K562 (cell line): ENCODE results near the gene TRIM25. TPM values are rescaled to one million over a fixed set of nuclear protein-coding genes. Genes with fewer than 3 reads are reported as not detected.

Experiments used
- BCOR ChIP-seq: fragments of 450-650 bp; IDR thresholded peaks from 2 replicates; pipeline ENCODE4 v1.6.1; 2016
- DNMT1 ChIP-seq: fragments of 450-650 bp; IDR thresholded peaks from 2 replicates; pipeline ENCODE4 v1.6.1; 2016; ENCODE audit warnings: antibody characterized with exemption, mild to moderate bottlenecking
- KDM4B ChIP-seq, 2 experiments: fragments of 450-650 bp in 1 of 2; sonication (generic) in 1 of 2; IDR thresholded peaks; 2 replicates each; pipeline ENCODE4 v1.6.1; 2016 to 2017; ENCODE audit warnings: borderline replicate concordance in 2 of 2, antibody characterized with exemption in 1 of 2, low read depth in 1 of 2, mild to moderate bottlenecking in 1 of 2
- MEF2D ChIP-seq: conservative IDR thresholded peaks from 2 replicates; pipeline ENCODE4 v1.6.1; 2016; ENCODE audit warnings: low read depth, missing genetic modification characterization, missing compliant biosample characterization
- NCOA2 ChIP-seq, 2 experiments: fragments of 450-650 bp; IDR thresholded peaks; 2 replicates each; pipeline ENCODE4 v1.6.1; 2018; ENCODE audit warnings: mild to moderate bottlenecking in 2 of 2, moderate library complexity in 1 of 2; ENCODE audit not compliant: partially characterized antibody in 2 of 2
- PHF8 ChIP-seq: fragments of 200-600 bp; sonication (generic); IDR thresholded peaks from 2 replicates; pipeline ENCODE4 v1.6.1; 2012; ENCODE audit warnings: mixed run types, mild to moderate bottlenecking, inconsistent platforms, low read length, moderate library complexity, borderline replicate concordance
- POLR3G ChIP-seq: IDR thresholded peaks from 2 replicates; pipeline ENCODE4 v1.6.1; 2011; ENCODE audit not compliant: insufficient read length, insufficient replicate concordance; ENCODE audit errors: extremely low read depth
- PRMT5 ChIP-seq: sonication (generic); formaldehyde crosslinking; IDR thresholded peaks from 2 replicates; pipeline ENCODE4 v1.5.0; 2020; ENCODE audit warnings: missing genetic modification reagents
- RBM25 ChIP-seq: fragments of 200-400 bp; formaldehyde crosslinking; IDR thresholded peaks from 2 replicates; pipeline ENCODE4 v1.6.1; 2018; ENCODE audit warnings: low read length, low read depth, moderate library complexity; ENCODE audit not compliant: severe bottlenecking
- TEAD4 ChIP-seq, 2 experiments: sonication (generic) in 1 of 2; formaldehyde crosslinking in 1 of 2; IDR thresholded peaks; 2 replicates each; pipeline versions ENCODE4 v1.6.1 to v1.8.0; 2012 to 2022; ENCODE audit warnings: borderline replicate concordance in 1 of 2, inconsistent platforms in 1 of 2, low read length in 1 of 2, mild to moderate bottlenecking in 1 of 2, missing genetic modification reagents in 1 of 2
- THRAP3 ChIP-seq: fragments of 450-650 bp; IDR thresholded peaks from 2 replicates; pipeline ENCODE4 v1.6.1; 2016; ENCODE audit warnings: mild to moderate bottlenecking, inconsistent platforms, borderline replicate concordance
- ZNF324 ChIP-seq: fragments of 250-450 bp; sonication (Bioruptor Pico); IDR thresholded peaks from 2 replicates; pipeline ENCODE4 v1.4.0; 2020; ENCODE audit warnings: mild to moderate bottlenecking
- ZNF436 ChIP-seq: fragments of 250-450, 450-650 bp; sonication (Bioruptor Pico); formaldehyde crosslinking; IDR thresholded peaks from 2 replicates; pipeline ENCODE4 v1.7.0; 2020; ENCODE audit warnings: mild to moderate bottlenecking
- polyA plus RNA-seq, 8 experiments: library from polyadenylated mRNA; depleted of rRNA in 4 of 8; stranded (reverse) in 5 of 8; unstranded in 3 of 8; fragments of >200 nt; fragmentation: Nextera tagmentation in 2 of 8; fragmentation: Illumina TruSeq in 1 of 8; extraction: Ambion mirVana in 2 of 8; extraction: Trizol in 1 of 8; gene quantifications; 2 replicates each; pipeline versions ENCODE4 v1.2.1 to v1.2.3, GENCODE V29; 2011 to 2014; ENCODE audit warnings: inconsistent platforms in 1 of 8, missing spikeins in 1 of 8
- total RNA-seq, 7 experiments: library from RNA; depleted of rRNA in 6 of 7; stranded (reverse); fragments of >200 nt in 6 of 7; fragmentation: Illumina TruSeq in 2 of 7; extraction: Trizol in 2 of 7; gene quantifications; 2 replicates each; pipeline versions ENCODE4 v1.2.1 to v1.2.3, GENCODE V29; 2011 to 2021; ENCODE audit warnings: low replicate concordance in 1 of 7
- TF ChIP-seq, protein P1 (sequence below): fragments of 250-450 bp; sonication (Bioruptor Pico); IDR thresholded peaks from 2 replicates; pipeline ENCODE4 v1.5.0; 2021
- TF ChIP-seq, protein P2 (sequence below): sonication (generic); formaldehyde crosslinking; IDR thresholded peaks from 2 replicates; pipeline ENCODE4 v1.8.1; 2023; ENCODE audit warnings: mild to moderate bottlenecking, missing genetic modification reagents, moderate library complexity
- TF ChIP-seq, protein P3 (sequence below): fragments of 250-450 bp; sonication (Bioruptor Pico); IDR thresholded peaks from 2 replicates; pipeline ENCODE4 v1.4.0; 2020
- TF ChIP-seq, protein P4 (sequence below): IDR thresholded peaks from 2 replicates; pipeline ENCODE4 v1.6.1; 2011; ENCODE audit not compliant: insufficient read length; ENCODE audit errors: extremely low read depth

Gene TRIM25
- total and polyA plus RNA-seq, 9 of the 15 experiments (the other 6 are each of a cell fraction or from before 2014, with no cell fraction given): 5.9 to 49.5 (median 24.5) TPM

- TF ChIP-seq POLR3G: no peak
- TF ChIP-seq, protein P1, sequence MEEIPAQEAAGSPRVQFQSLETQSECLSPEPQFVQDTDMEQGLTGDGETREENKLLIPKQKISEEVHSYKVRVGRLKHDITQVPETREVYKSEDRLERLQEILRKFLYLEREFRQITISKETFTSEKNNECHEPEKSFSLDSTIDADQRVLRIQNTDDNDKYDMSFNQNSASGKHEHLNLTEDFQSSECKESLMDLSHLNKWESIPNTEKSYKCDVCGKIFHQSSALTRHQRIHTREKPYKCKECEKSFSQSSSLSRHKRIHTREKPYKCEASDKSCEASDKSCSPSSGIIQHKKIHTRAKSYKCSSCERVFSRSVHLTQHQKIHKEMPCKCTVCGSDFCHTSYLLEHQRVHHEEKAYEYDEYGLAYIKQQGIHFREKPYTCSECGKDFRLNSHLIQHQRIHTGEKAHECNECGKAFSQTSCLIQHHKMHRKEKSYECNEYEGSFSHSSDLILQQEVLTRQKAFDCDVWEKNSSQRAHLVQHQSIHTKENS (CRISPR knock-in tag): no peak
- TF ChIP-seq NCOA2 (IDR thresholded peaks at IDR 0.05; ENCODE audit: partially characterized antibody in 2 of 2): no peak
- TF ChIP-seq PRMT5: no peak
- TF ChIP-seq, protein P2, sequence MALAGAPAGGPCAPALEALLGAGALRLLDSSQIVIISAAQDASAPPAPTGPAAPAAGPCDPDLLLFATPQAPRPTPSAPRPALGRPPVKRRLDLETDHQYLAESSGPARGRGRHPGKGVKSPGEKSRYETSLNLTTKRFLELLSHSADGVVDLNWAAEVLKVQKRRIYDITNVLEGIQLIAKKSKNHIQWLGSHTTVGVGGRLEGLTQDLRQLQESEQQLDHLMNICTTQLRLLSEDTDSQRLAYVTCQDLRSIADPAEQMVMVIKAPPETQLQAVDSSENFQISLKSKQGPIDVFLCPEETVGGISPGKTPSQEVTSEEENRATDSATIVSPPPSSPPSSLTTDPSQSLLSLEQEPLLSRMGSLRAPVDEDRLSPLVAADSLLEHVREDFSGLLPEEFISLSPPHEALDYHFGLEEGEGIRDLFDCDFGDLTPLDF (CRISPR knock-in tag): peak; percentile 61; the same call in 1 of the 2 replicates
- no peak; a peak in 1 of 4 replicates for TF ChIP-seq KDM4B (IDR thresholded peaks at IDR 0.05; ENCODE audit: borderline replicate concordance in 2 of 2, low read depth in 1 of 2)
- TF ChIP-seq, protein P3, sequence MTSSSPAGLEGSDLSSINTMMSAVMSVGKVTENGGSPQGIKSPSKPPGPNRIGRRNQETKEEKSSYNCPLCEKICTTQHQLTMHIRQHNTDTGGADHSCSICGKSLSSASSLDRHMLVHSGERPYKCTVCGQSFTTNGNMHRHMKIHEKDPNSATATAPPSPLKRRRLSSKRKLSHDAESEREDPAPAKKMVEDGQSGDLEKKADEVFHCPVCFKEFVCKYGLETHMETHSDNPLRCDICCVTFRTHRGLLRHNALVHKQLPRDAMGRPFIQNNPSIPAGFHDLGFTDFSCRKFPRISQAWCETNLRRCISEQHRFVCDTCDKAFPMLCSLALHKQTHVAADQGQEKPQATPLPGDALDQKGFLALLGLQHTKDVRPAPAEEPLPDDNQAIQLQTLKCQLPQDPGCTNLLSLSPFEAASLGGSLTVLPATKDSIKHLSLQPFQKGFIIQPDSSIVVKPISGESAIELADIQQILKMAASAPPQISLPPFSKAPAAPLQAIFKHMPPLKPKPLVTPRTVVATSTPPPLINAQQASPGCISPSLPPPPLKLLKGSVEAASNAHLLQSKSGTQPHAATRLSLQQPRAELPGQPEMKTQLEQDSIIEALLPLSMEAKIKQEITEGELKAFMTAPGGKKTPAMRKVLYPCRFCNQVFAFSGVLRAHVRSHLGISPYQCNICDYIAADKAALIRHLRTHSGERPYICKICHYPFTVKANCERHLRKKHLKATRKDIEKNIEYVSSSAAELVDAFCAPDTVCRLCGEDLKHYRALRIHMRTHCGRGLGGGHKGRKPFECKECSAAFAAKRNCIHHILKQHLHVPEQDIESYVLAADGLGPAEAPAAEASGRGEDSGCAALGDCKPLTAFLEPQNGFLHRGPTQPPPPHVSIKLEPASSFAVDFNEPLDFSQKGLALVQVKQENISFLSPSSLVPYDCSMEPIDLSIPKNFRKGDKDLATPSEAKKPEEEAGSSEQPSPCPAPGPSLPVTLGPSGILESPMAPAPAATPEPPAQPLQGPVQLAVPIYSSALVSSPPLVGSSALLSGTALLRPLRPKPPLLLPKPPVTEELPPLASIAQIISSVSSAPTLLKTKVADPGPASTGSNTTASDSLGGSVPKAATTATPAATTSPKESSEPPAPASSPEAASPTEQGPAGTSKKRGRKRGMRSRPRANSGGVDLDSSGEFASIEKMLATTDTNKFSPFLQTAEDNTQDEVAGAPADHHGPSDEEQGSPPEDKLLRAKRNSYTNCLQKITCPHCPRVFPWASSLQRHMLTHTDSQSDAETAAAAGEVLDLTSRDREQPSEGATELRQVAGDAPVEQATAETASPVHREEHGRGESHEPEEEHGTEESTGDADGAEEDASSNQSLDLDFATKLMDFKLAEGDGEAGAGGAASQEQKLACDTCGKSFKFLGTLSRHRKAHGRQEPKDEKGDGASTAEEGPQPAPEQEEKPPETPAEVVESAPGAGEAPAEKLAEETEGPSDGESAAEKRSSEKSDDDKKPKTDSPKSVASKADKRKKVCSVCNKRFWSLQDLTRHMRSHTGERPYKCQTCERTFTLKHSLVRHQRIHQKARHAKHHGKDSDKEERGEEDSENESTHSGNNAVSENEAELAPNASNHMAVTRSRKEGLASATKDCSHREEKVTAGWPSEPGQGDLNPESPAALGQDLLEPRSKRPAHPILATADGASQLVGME (CRISPR knock-in tag): no peak
- peak; percentile 96 for TF ChIP-seq PHF8
- TF ChIP-seq THRAP3: no peak
- TF ChIP-seq ZNF436 (CRISPR knock-in tag): no peak
- no peak for TF ChIP-seq BCOR
- TF ChIP-seq TEAD4 (IDR thresholded peaks at IDR 0.05; ENCODE audit: low read length): peak; percentile 40; the same call in 1 of the 2 replicates
- TF ChIP-seq TEAD4 (CRISPR knock-in tag; IDR thresholded peaks at IDR 0.05; ENCODE audit: borderline replicate concordance): no peak
- TF ChIP-seq, protein P4, sequence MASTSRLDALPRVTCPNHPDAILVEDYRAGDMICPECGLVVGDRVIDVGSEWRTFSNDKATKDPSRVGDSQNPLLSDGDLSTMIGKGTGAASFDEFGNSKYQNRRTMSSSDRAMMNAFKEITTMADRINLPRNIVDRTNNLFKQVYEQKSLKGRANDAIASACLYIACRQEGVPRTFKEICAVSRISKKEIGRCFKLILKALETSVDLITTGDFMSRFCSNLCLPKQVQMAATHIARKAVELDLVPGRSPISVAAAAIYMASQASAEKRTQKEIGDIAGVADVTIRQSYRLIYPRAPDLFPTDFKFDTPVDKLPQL: no peak
- no peak for TF ChIP-seq RBM25
- TF ChIP-seq ZNF324 (CRISPR knock-in tag): no peak
- TF ChIP-seq DNMT1: no peak
- TF ChIP-seq MEF2D: no peak
Measured at GRCh38 chr17:56960596-56961538, 47.0 kb upstream of the TRIM25 start, which contains the start of gene COIL (continued).
